ENCODE data around the gene CMTM5. TPM values are rescaled to one million over a fixed set of nuclear protein-coding genes. Genes with fewer than 3 reads are reported as not detected.

The CMTM5 gene
- total RNA-seq, 4 donors from 2014 or later = 0.64 to 1.1 TPM; not detected in 2

DNA sequence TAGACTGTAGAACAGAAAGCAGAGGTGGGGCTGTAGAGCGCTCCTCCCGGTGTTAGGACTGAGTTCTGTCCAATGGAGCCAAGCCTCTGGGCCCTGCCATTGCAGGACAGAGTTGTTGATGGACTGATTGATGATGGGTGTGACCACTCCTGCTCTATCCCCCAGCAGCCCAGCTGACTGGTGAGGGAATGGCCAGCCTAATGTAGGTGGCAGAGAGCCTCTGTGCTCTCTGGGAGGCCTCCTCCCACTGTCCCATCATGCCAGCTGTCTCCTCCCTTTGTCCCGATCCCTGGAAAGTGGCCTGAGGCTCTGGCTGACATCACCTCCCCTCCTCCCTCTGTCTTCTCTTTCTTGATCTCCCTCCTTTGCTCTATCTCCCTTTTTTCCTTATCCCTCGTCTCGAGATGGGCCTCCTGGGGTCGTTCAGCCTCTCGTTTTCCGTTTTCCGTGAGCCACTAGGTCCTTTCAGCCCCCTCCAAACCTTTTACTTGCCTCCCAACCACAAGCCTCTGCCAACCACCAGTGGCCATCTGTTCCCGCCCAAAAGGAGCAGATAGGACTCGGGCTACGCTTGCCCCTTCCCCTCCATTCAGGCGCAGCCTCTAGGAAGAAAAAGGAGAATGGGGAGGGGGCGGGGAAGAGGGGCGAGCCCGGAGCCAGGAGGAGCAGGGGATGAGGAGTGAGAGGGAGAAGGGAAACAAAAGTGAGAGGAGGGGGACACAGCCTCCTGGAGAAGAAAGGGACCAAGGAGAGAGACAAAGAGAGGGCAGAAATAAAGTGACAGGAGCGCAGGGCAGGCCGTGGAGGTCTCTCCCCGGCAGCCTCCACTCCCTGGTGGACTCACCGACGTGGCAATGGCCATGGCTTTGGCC, 12.4 kb upstream of the CMTM5 start:
- no peak for DNase-seq
- in situ Hi-C loops (cut with MboI; ENCODE audit: low pct_ligation_motif_present in 1 of 4, low pct_unique_long_range_greater_than_20kb in 1 of 4, low sequenced_read_pairs in 3 of 4) = no loop called here

DNA sequence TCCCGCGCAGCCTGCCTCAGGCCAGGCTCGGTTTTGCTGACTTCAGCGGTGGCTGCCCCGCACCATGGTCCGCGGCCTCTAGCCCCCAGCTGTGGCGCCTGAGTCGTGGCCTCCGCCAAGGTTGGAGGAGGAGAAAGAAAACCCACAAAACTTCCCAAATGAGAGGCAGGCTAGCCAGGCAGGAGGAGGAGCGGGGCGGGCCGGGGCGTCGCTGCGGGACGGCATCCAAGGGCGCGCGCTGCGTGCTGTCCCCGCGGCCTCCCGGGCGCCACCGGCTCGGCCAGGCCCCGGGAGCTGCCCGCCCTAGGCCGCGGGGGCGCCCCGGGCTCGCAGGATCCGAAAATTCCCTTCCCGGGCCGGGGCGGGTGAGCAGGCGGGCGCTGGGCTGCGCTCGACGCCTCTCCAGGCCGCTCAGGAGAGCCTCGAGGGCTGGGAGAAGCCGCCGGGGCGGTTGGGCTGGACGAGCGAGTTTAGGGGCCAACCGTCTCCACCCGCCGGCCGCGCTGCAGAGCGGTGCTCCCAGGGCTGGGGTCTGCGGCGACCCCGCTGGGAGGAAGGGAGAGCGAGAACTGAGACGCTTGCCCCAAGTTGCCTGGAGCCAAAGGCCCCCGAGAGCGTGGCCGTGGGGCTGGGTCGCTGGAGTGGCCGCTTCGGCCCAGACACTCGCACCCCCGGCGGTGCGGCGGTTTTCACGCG, 11.7 kb upstream of the CMTM5 start, which contains the start of gene EFS:
EFS (minus strand) TSS at position 137 of the 696 bp plus-strand sequence. CDS start 147 bp downstream, outside the sequence.
- H3K36me3 ChIP-seq = no peaks in the 10 kb centered on the region
- H3K27ac ChIP-seq = peak within 1 kb of the TSS; percentile 86 to 97 (median 92)
- DNase-seq = no peak
- H3K9me3 ChIP-seq = no peaks in the 10 kb centered on the region
- in situ Hi-C loops (cut with MboI; ENCODE audit: low pct_ligation_motif_present in 1 of 4, low pct_unique_long_range_greater_than_20kb in 1 of 4, low sequenced_read_pairs in 3 of 4) = no loop called here
- H3K27me3 ChIP-seq = peaks cover 46% of the 10 kb centered on the region
- TF ChIP-seq EP300 (IDR thresholded peaks at IDR 0.05; ENCODE audit: low read depth) (no peak), POLR2A (IDR thresholded peaks at IDR 0.05) (no peak), POLR2AphosphoS5 (IDR thresholded peaks at IDR 0.05) (no peak)
- TF ChIP-seq, protein P1, sequence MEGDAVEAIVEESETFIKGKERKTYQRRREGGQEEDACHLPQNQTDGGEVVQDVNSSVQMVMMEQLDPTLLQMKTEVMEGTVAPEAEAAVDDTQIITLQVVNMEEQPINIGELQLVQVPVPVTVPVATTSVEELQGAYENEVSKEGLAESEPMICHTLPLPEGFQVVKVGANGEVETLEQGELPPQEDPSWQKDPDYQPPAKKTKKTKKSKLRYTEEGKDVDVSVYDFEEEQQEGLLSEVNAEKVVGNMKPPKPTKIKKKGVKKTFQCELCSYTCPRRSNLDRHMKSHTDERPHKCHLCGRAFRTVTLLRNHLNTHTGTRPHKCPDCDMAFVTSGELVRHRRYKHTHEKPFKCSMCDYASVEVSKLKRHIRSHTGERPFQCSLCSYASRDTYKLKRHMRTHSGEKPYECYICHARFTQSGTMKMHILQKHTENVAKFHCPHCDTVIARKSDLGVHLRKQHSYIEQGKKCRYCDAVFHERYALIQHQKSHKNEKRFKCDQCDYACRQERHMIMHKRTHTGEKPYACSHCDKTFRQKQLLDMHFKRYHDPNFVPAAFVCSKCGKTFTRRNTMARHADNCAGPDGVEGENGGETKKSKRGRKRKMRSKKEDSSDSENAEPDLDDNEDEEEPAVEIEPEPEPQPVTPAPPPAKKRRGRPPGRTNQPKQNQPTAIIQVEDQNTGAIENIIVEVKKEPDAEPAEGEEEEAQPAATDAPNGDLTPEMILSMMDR (IDR thresholded peaks at IDR 0.05) = no peak
- peaks cover 4 to 23% (median 5%) of the 10 kb centered on the region in 4 donors for H3K4me1 ChIP-seq
- intact Hi-C loops (cut with DNase I; ENCODE audit: low total_unique reads) = no loop called here
- peak within 1 kb of the TSS; percentile 7 to 59 (median 39) for H3K4me3 ChIP-seq
- WGBS, 2 donors (ENCODE audit: low coverage in 1 of 2) = 13% methylated on average over 32 of the region's 74 CpGs; no CpG with 5 or more reads in 1 of the 2 donors

More for the DNA sequence above, 12.4 kb upstream of the CMTM5 start:
- TF ChIP-seq POLR2A (IDR thresholded peaks at IDR 0.05) = no peak
- TF ChIP-seq, protein P1 (IDR thresholded peaks at IDR 0.05) = no peak
- no peak for TF ChIP-seq EP300 (IDR thresholded peaks at IDR 0.05; ENCODE audit: low read depth)
- no peak for TF ChIP-seq POLR2AphosphoS5 (IDR thresholded peaks at IDR 0.05)
- 20 to 49% methylated on average over 1 to 21 of the region's 21 CpGs for WGBS, 2 donors (ENCODE audit: low coverage in 1 of 2)
- intact Hi-C loops (cut with DNase I; ENCODE audit: low total_unique reads) = no loop called here
- H3K27ac ChIP-seq = peak overlapping the region; percentile 86 to 97 (median 92)
- H3K4me3 ChIP-seq = peak overlapping the region in 3 of 4 donors; percentile 39 to 59 (median 39)
- H3K9me3 ChIP-seq = no peaks in the 10 kb centered on the region
- H3K36me3 ChIP-seq = no peaks in the 10 kb centered on the region
- peaks cover 4 to 23% (median 5%) of the 10 kb centered on the region in 4 donors for H3K4me1 ChIP-seq
- peaks cover 46% of the 10 kb centered on the region for H3K27me3 ChIP-seq

DNA sequence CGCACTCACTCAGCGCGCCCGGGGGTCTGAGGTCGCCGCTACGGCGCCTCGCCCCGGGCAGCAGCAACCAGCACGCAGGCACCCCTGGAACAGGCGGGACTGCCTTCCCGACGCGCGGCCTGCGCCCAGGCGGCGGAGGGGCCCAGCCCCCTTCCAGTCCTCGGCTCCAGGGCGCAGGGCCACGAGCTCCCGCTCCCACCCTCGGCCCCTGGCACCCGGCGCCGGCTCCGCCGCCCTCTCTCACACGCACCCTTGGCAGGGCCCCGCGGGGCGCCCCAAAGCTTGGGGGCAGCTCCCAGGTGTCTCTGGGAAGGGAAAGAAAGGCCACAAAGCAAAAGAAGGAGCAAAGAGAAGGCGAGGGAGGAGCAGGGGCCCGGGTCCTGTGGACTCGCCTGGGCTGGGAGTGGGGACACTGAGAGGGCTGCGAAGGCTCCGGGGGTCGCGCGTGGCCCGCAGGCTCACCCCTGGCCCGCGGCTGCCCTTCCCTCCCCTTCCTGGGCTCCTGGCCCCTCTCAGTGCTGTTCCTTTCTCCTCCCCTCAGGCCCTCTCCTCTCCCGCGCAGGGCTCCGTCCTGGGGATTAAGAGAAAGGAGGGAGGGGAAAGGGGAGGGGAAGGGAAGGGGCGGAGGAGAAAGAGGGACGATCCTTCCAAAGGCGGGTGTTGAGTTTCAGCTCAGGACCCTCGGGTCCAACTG, 11.0 kb upstream of the CMTM5 start:
- Histone ChIP-seq H3K4me3 (peak overlapping the region; percentile 7 to 59 (median 39)), H3K4me1 (peaks cover 4 to 23% (median 5%) of the 10 kb centered on the region in 4 donors), H3K36me3 (no peaks in the 10 kb centered on the region), H3K9me3 (no peaks in the 10 kb centered on the region), H3K27ac (peak overlapping the region; percentile 86 to 97 (median 92)), H3K27me3 (peaks cover 46% of the 10 kb centered on the region)
- 15 to 22% methylated on average over 8 to 26 of the region's 51 CpGs for WGBS, 2 donors (ENCODE audit: low coverage in 1 of 2)
- in situ Hi-C loops (cut with MboI; ENCODE audit: low pct_ligation_motif_present in 1 of 4, low pct_unique_long_range_greater_than_20kb in 1 of 4, low sequenced_read_pairs in 3 of 4) (no loop called here), intact Hi-C loops (cut with DNase I; ENCODE audit: low total_unique reads) (no loop called here)
- DNase-seq = peak; percentile 24
- TF ChIP-seq, protein P1 (IDR thresholded peaks at IDR 0.05) = no peak
- peak; percentile 44 for TF ChIP-seq POLR2A (IDR thresholded peaks at IDR 0.05)
- peak; percentile 68 to 89 (median 81) for TF ChIP-seq POLR2AphosphoS5 (IDR thresholded peaks at IDR 0.05)

Data from transverse colon (tissue), 4 donors.